Thymus (tissue), 11 donors: Measurements from ENCODE around the gene ACADS. TPM values are rescaled to one million over a fixed set of nuclear protein-coding genes. Genes with fewer than 3 reads are reported as not detected.

Experiments used
- DNase-seq, 9 donors: peaks; one replicate each; pipeline ENCODE4 v3.0.0-alpha.2; 2013; ENCODE audit warnings: low spot score in 9 of 9, low read depth in 6 of 9, missing footprints in 1 of 9
- H3K27ac ChIP-seq, 2 donors: one replicate each; pipeline ENCODE4 v1.5.1; 2013; ENCODE audit warnings: control low read depth in 1 of 2, low read depth in 1 of 2, low read length in 1 of 2, mild to moderate bottlenecking in 1 of 2, moderate library complexity in 1 of 2
- H3K27me3 ChIP-seq, 2 donors: one replicate each; pipeline ENCODE4 v1.5.1; 2013; ENCODE audit warnings: low read length in 1 of 2; ENCODE audit not compliant: control insufficient read depth in 2 of 2, insufficient read depth in 1 of 2
- H3K36me3 ChIP-seq, 2 donors: one replicate each; pipeline ENCODE4 v1.5.1; 2013; ENCODE audit warnings: low read length in 1 of 2, mild to moderate bottlenecking in 1 of 2, moderate library complexity in 1 of 2; ENCODE audit not compliant: control insufficient read depth in 2 of 2, insufficient read depth in 2 of 2
- H3K4me1 ChIP-seq, 2 donors: one replicate each; pipeline ENCODE4 v1.5.1; 2013; ENCODE audit warnings: low read length in 2 of 2; ENCODE audit not compliant: control insufficient read depth in 2 of 2, insufficient read depth in 2 of 2
- H3K4me3 ChIP-seq, 2 donors: one replicate each; pipeline ENCODE4 v1.5.1; 2013; ENCODE audit warnings: low read length in 2 of 2, control low read depth in 1 of 2, mild to moderate bottlenecking in 1 of 2
- H3K9me3 ChIP-seq, 2 donors: one replicate each; pipeline ENCODE4 v1.5.1; 2013; ENCODE audit warnings: low read length in 1 of 2, mild to moderate bottlenecking in 1 of 2; ENCODE audit not compliant: control insufficient read depth in 2 of 2, insufficient read depth in 1 of 2
- WGBS: extraction: QIAGEN DNeasy Blood & Tissue Kit; methylation state at CpG from one replicate; pipeline ENCODE4 v1.1.7; 2013; 5-methylcytosine and 5-hydroxymethylcytosine counted together
- polyA plus RNA-seq: library from polyadenylated mRNA; stranded (reverse); fragments of 200-250 nt; gene quantifications from one replicate; pipeline ENCODE4 v1.2.3, GENCODE V29; 2013
- total RNA-seq: library from RNA; stranded (reverse); fragments of 120-200 nt; gene quantifications from one replicate; pipeline ENCODE4 v1.2.4, GENCODE V29; 2013
- donor health status: healthy.

The ACADS gene
- total and polyA plus RNA-seq, 2 donors = 16.0 to 29.3 TPM

- peaks cover 55 to 62% of the 10 kb centered on the region in 2 donors for H3K36me3 ChIP-seq
- no peak overlapping the region for H3K4me3 ChIP-seq
These were observed 35.9 kb downstream of the ACADS start for GRCh38 chr12:120761519-120761934.

GRCh38 chr12:120762086-120762485 lies 36.5 kb downstream of the ACADS start:
- WGBS = 95% methylated on average over 6 of the region's 6 CpGs

More at GRCh38 chr12:120761519-120761934, 35.9 kb downstream of the ACADS start:
- H3K9me3 ChIP-seq = peaks cover 0 to 4% of the 10 kb centered on the region in 2 donors
- peak in 1 of 9 donors; percentile 28 for DNase-seq
- peak overlapping the region; percentile 68 to 78 for H3K27ac ChIP-seq
- peaks cover 0 to 32% of the 10 kb centered on the region in 2 donors for H3K4me1 ChIP-seq
- no peaks in the 10 kb centered on the region for H3K27me3 ChIP-seq
- 88% methylated on average over 9 of the region's 9 CpGs for WGBS

GRCh38 chr12:120763250-120763649 lies 37.6 kb downstream of the ACADS start:
- Histone ChIP-seq H3K9me3 (peaks cover 0 to 4% of the 10 kb centered on the region in 2 donors), H3K27me3 (no peaks in the 10 kb centered on the region), H3K4me3 (no peak overlapping the region), H3K36me3 (peaks cover 72 to 78% of the 10 kb centered on the region in 2 donors), H3K27ac (no peak overlapping the region), H3K4me1 (peaks cover 0 to 43% of the 10 kb centered on the region in 2 donors)
- 77% methylated on average over 3 of the region's 3 CpGs for WGBS
- DNase-seq = no peak

More at GRCh38 chr12:120762086-120762485, 36.5 kb downstream of the ACADS start:
- peak in 1 of 9 donors; percentile 19 for DNase-seq
- H3K4me1 ChIP-seq = peaks cover 0 to 35% of the 10 kb centered on the region in 2 donors
- peaks cover 60 to 67% of the 10 kb centered on the region in 2 donors for H3K36me3 ChIP-seq
- no peak overlapping the region for H3K4me3 ChIP-seq
- peak overlapping the region; percentile 68 to 78 for H3K27ac ChIP-seq
- no peaks in the 10 kb centered on the region for H3K27me3 ChIP-seq
- H3K9me3 ChIP-seq = peaks cover 0 to 4% of the 10 kb centered on the region in 2 donors

GRCh38 chr12:120764816-120765215 lies 39.2 kb downstream of the ACADS start:
- Histone ChIP-seq H3K36me3 (peaks cover 80 to 85% of the 10 kb centered on the region in 2 donors), H3K4me3 (no peak overlapping the region), H3K4me1 (peaks cover 0 to 43% of the 10 kb centered on the region in 2 donors), H3K27ac (no peak overlapping the region), H3K27me3 (no peaks in the 10 kb centered on the region), H3K9me3 (no peaks in the 10 kb centered on the region)
- WGBS = 98% methylated on average over 9 of the region's 9 CpGs
- no peak for DNase-seq

- Histone ChIP-seq H3K36me3 (peaks cover 77 to 81% of the 10 kb centered on the region in 2 donors), H3K27ac (peak overlapping the region in 1 of 2 donors; percentile 66), H3K4me1 (peaks cover 0 to 27% of the 10 kb centered on the region in 2 donors), H3K27me3 (no peaks in the 10 kb centered on the region), H3K4me3 (no peak overlapping the region), H3K9me3 (no peaks in the 10 kb centered on the region)
- 79% methylated on average over 5 of the region's 5 CpGs for WGBS
- no peak for DNase-seq
These were observed 40.9 kb downstream of the ACADS start for GRCh38 chr12:120766566-120766965.

GRCh38 chr12:120767071-120768024 lies 41.7 kb downstream of the ACADS start:
- peak overlapping the region in 1 of 2 donors; percentile 66 for H3K27ac ChIP-seq
- WGBS = 95% methylated on average over 11 of the region's 11 CpGs
- DNase-seq = peak in 1 of 9 donors; percentile 14
- H3K27me3 ChIP-seq = no peaks in the 10 kb centered on the region
- H3K9me3 ChIP-seq = no peaks in the 10 kb centered on the region
- H3K4me1 ChIP-seq = peaks cover 0 to 20% of the 10 kb centered on the region in 2 donors
- H3K4me3 ChIP-seq = no peak overlapping the region
- H3K36me3 ChIP-seq = peaks cover 77 to 78% of the 10 kb centered on the region in 2 donors

GRCh38 chr12:120771097-120771496 lies 45.5 kb downstream of the ACADS start:
- H3K4me1 ChIP-seq = peaks cover 0 to 20% of the 10 kb centered on the region in 2 donors
- H3K27ac ChIP-seq = no peak overlapping the region
- H3K27me3 ChIP-seq = no peaks in the 10 kb centered on the region
- 89% methylated on average over 11 of the region's 11 CpGs for WGBS
- no peak for DNase-seq
- H3K9me3 ChIP-seq = no peaks in the 10 kb centered on the region
- H3K4me3 ChIP-seq = no peak overlapping the region
- peaks cover 62 to 70% of the 10 kb centered on the region in 2 donors for H3K36me3 ChIP-seq

GRCh38 chr12:120774169-120774916 lies 48.7 kb downstream of the ACADS start:
- Histone ChIP-seq H3K27ac (no peak overlapping the region), H3K4me3 (no peak overlapping the region), H3K9me3 (no peaks in the 10 kb centered on the region), H3K36me3 (peaks cover 42 to 46% of the 10 kb centered on the region in 2 donors), H3K4me1 (no peaks in the 10 kb centered on the region), H3K27me3 (no peaks in the 10 kb centered on the region)
- 66% methylated on average over 7 of the region's 7 CpGs for WGBS
- no peak for DNase-seq
